ENCODE results near the gene CCDC171.

CCDC171 gene

DNA sequence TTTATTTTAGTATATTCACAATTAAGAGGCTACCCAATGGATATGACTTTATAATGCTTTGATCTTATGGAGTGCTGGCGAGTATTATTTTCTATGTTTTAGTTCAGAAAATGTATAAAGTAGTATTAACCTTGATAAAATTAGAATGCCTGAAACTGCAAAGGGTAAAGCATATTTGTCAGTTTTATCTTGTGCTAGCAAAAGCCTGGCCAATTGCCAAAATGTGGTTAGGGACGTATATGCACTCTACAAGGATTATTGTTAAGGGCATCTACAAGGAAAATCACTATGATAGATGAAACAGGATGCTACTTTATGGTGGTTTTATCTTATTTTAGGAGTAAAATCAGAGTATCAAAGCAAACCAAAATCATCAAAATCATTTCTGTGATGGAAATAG is 281.7 kb downstream of the CCDC171 start (continued):
- TF ChIP-seq PATZ1 (tag by site-specific recombination; IDR thresholded peaks at IDR 0.05) (no peak), GLIS2 (tag by site-specific recombination; IDR thresholded peaks at IDR 0.05) (no peak), ZNF561 (tag by site-specific recombination; IDR thresholded peaks at IDR 0.05; ENCODE audit: borderline replicate concordance) (no peak), SCRT2 (tag by site-specific recombination; IDR thresholded peaks at IDR 0.05) (no peak)
- TF ChIP-seq, protein P1, sequence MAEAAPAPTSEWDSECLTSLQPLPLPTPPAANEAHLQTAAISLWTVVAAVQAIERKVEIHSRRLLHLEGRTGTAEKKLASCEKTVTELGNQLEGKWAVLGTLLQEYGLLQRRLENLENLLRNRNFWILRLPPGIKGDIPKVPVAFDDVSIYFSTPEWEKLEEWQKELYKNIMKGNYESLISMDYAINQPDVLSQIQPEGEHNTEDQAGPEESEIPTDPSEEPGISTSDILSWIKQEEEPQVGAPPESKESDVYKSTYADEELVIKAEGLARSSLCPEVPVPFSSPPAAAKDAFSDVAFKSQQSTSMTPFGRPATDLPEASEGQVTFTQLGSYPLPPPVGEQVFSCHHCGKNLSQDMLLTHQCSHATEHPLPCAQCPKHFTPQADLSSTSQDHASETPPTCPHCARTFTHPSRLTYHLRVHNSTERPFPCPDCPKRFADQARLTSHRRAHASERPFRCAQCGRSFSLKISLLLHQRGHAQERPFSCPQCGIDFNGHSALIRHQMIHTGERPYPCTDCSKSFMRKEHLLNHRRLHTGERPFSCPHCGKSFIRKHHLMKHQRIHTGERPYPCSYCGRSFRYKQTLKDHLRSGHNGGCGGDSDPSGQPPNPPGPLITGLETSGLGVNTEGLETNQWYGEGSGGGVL (tag by site-specific recombination; IDR thresholded peaks at IDR 0.05), result no peak

DNA sequence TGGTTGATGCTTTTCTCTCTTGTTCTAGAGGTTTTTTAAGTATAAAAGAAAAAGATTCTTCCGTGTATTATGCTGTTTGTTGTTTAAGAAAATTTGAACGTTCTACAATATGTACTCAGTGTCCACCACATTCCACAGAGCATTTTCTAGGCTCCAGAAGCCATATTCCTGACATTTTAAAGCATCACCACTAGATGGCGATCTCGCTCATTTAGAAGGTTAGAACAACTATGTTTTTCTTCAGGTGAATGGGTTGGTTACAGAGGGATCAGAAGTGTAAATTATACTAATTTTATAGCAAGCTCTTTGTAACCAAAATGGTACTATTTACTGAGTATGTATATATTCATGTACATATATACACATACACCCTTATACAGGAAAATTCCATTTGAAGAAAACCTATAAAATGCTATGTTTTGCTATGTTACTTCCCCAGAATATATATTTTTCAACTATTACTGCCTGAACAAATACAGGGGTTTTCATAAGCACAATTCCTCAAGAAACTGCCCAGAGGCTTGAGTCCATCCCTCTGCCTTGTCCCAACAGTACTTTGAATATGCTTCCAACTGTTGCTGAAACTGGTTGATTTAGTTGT is 284.3 kb downstream of the CCDC171 start:
- no peaks in the 10 kb centered on the region for H3K4me1 ChIP-seq (ENCODE audit: control insufficient read depth, insufficient read depth, low read length)
- H3K9me3 ChIP-seq (ENCODE audit: control insufficient read depth, insufficient read depth, low read depth, low read length), result no peaks in the 10 kb centered on the region
- H3K36me3 ChIP-seq (ENCODE audit: control insufficient read depth in 2 of 2, insufficient read depth in 1 of 2, low read length in 2 of 2), result no peaks in the 10 kb centered on the region
- no peak for TF ChIP-seq ZNF596 (tag by site-specific recombination; IDR thresholded peaks at IDR 0.05)
- no peak for TF ChIP-seq ZNF658 (tag by site-specific recombination; IDR thresholded peaks at IDR 0.05)
- TF ChIP-seq ZNF157 (tag by site-specific recombination; IDR thresholded peaks at IDR 0.05), result no peak
- no peak for TF ChIP-seq ZBTB6 (tag by site-specific recombination; IDR thresholded peaks at IDR 0.05)
- no peak for TF ChIP-seq WT1 (tag by site-specific recombination; IDR thresholded peaks at IDR 0.05)
- TF ChIP-seq HOXA7 (CRISPR knock-in tag; IDR thresholded peaks at IDR 0.05; ENCODE audit: borderline replicate concordance), result no peak
- no peak for TF ChIP-seq ZNF292 (tag by site-specific recombination; IDR thresholded peaks at IDR 0.05; ENCODE audit: borderline replicate concordance, low read depth)
- peak; percentile 61 for TF ChIP-seq ZNF654 (tag by site-specific recombination; IDR thresholded peaks at IDR 0.05; ENCODE audit: low read depth)
- TF ChIP-seq YY1 (tag by site-specific recombination; IDR thresholded peaks at IDR 0.05), result no peak
- TF ChIP-seq, protein P2, sequence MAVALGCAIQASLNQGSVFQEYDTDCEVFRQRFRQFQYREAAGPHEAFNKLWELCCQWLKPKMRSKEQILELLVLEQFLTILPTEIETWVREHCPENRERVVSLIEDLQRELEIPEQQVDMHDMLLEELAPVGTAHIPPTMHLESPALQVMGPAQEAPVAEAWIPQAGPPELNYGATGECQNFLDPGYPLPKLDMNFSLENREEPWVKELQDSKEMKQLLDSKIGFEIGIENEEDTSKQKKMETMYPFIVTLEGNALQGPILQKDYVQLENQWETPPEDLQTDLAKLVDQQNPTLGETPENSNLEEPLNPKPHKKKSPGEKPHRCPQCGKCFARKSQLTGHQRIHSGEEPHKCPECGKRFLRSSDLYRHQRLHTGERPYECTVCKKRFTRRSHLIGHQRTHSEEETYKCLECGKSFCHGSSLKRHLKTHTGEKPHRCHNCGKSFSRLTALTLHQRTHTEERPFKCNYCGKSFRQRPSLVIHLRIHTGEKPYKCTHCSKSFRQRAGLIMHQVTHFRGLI (tag by site-specific recombination; IDR thresholded peaks at IDR 0.05), result no peak
- TF ChIP-seq ZNF660 (tag by site-specific recombination; IDR thresholded peaks at IDR 0.05), result 0 out of 2 replicates have a peak, but pooled peaks have one; percentile 23
- ChIA-PET CTCF (interaction anchor here (0.6 to 2.4 kb wide), 13 partner anchors 8 to 1625 kb away, joined by 3 to 8 read pairs (median 5); no protein-coding TSS in a partner anchor), POLR2A (no interaction called here)
- H3K27ac ChIP-seq (ENCODE audit: extremely low read depth, low read depth, low read length), result no peak overlapping the region
- H3K4me3 ChIP-seq (ENCODE audit: low read depth, low read length), result no peak overlapping the region

- POLR2A ChIA-PET, result no interaction called here
- no peak for TF ChIP-seq ZNF626 (tag by site-specific recombination; IDR thresholded peaks at IDR 0.05)
- TF ChIP-seq ZNF571 (tag by site-specific recombination; IDR thresholded peaks at IDR 0.05), result no peak
- TF ChIP-seq ZBTB1 (tag by site-specific recombination; IDR thresholded peaks at IDR 0.05), result no peak
- TF ChIP-seq, protein P3, sequence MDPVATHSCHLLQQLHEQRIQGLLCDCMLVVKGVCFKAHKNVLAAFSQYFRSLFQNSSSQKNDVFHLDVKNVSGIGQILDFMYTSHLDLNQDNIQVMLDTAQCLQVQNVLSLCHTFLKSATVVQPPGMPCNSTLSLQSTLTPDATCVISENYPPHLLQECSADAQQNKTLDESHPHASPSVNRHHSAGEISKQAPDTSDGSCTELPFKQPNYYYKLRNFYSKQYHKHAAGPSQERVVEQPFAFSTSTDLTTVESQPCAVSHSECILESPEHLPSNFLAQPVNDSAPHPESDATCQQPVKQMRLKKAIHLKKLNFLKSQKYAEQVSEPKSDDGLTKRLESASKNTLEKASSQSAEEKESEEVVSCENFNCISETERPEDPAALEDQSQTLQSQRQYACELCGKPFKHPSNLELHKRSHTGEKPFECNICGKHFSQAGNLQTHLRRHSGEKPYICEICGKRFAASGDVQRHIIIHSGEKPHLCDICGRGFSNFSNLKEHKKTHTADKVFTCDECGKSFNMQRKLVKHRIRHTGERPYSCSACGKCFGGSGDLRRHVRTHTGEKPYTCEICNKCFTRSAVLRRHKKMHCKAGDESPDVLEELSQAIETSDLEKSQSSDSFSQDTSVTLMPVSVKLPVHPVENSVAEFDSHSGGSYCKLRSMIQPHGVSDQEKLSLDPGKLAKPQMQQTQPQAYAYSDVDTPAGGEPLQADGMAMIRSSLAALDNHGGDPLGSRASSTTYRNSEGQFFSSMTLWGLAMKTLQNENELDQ (tag by site-specific recombination; IDR thresholded peaks at IDR 0.05; ENCODE audit: low read depth), result no peak
- no peak for TF ChIP-seq ZNF221 (tag by site-specific recombination; IDR thresholded peaks at IDR 0.05; ENCODE audit: borderline replicate concordance)
- TF ChIP-seq ZBTB7A (tag by site-specific recombination; IDR thresholded peaks at IDR 0.05; ENCODE audit: low read depth), result no peak
- TF ChIP-seq ZSCAN23 (tag by site-specific recombination; IDR thresholded peaks at IDR 0.05), result no peak
Measured at GRCh38 chr9:15842051-15842450, 289.2 kb downstream of the CCDC171 start.

More at GRCh38 chr9:15842051-15842450, 289.2 kb downstream of the CCDC171 start:
- no peaks in the 10 kb centered on the region for H3K9me3 ChIP-seq (ENCODE audit: control insufficient read depth, insufficient read depth, low read depth, low read length)
- H3K4me3 ChIP-seq (ENCODE audit: low read depth, low read length), result no peak overlapping the region
- H3K36me3 ChIP-seq (ENCODE audit: control insufficient read depth in 2 of 2, insufficient read depth in 1 of 2, low read length in 2 of 2), result no peaks in the 10 kb centered on the region
- H3K27ac ChIP-seq (ENCODE audit: extremely low read depth, low read depth, low read length), result no peak overlapping the region
- CTCF ChIA-PET, result interaction anchor here (2.1 kb wide), 1 partner anchor 292 kb away, joined by 6 read pairs; no protein-coding TSS in a partner anchor
- no peaks in the 10 kb centered on the region for H3K4me1 ChIP-seq (ENCODE audit: control insufficient read depth, insufficient read depth, low read length)

Measured in HEK293 (cell line).